ENCODE data around the gene C10orf71. TPM values are rescaled to one million over a fixed set of nuclear protein-coding genes. Genes with fewer than 3 reads are reported as not detected.

C10orf71 gene
- total RNA-seq, 1 experiment from 2014 or later, result not detected

DNA sequence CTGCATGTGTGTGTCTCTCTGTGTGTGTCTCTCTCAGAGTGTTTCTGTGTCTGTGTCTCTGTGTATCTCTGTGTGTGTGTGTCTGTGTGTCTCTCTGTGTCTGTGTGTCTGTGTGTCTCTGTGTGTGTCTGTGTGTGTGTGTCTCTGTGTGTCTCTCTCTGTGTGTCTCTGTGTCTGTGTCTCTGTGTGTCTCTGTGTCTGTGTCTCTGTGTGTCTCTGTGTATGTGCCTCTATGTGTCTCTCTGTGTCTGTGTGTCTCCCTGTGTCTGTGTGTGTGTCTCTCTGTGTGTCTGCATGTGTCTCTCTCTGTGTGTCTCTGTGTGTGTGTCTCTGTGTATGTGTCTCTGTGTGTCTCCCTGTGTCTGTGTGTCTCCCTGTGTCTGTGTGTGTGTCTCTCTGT, 44.8 kb upstream of the C10orf71 start:
- Mint-ChIP-seq H3K4me1 (ENCODE audit: low read depth, unreplicated experiment) (no peaks in the 10 kb centered on the region), H3K9me3 (ENCODE audit: low read depth, unreplicated experiment) (no peaks in the 10 kb centered on the region), H3K4me3 (ENCODE audit: low read depth, unreplicated experiment) (no peak overlapping the region), H3K36me3 (ENCODE audit: insufficient read depth, unreplicated experiment) (no peaks in the 10 kb centered on the region), H3K27me3 (ENCODE audit: unreplicated experiment) (peaks cover 15% of the 10 kb centered on the region), H3K27ac (ENCODE audit: unreplicated experiment) (no peak overlapping the region)
- intact Hi-C loops (cut with micrococcal nuclease; ENCODE audit: unreplicated experiment), result no loop called here
- no peak for TF ChIP-seq CTCF (IDR thresholded peaks at IDR 0.05; ENCODE audit: unreplicated experiment)
- DNase-seq, result no peak
- no TSS peak for BruUV-seq (replicated peaks)
- CTCF ChIA-PET, result no interaction called here

GRCh38 chr10:49254556-49255318, 44.2 kb upstream of the C10orf71 start:
- no peak for TF ChIP-seq CTCF (IDR thresholded peaks at IDR 0.05; ENCODE audit: unreplicated experiment)
- intact Hi-C loops (cut with micrococcal nuclease; ENCODE audit: unreplicated experiment), result no loop called here
- H3K36me3 Mint-ChIP-seq (ENCODE audit: insufficient read depth, unreplicated experiment), result no peaks in the 10 kb centered on the region
- no peaks in the 10 kb centered on the region for H3K9me3 Mint-ChIP-seq (ENCODE audit: low read depth, unreplicated experiment)
- CTCF ChIA-PET, result interaction anchor here (0.6 kb wide), 1 partner anchor 219 kb away, joined by 3 read pairs; no protein-coding TSS in a partner anchor
- no TSS peak for BruUV-seq (replicated peaks)
- no peaks in the 10 kb centered on the region for H3K4me1 Mint-ChIP-seq (ENCODE audit: low read depth, unreplicated experiment)
- H3K4me3 Mint-ChIP-seq (ENCODE audit: low read depth, unreplicated experiment), result no peak overlapping the region
- no peak overlapping the region for H3K27ac Mint-ChIP-seq (ENCODE audit: unreplicated experiment)
- DNase-seq, result no peak
- H3K27me3 Mint-ChIP-seq (ENCODE audit: unreplicated experiment), result peaks cover 20% of the 10 kb centered on the region

DNA sequence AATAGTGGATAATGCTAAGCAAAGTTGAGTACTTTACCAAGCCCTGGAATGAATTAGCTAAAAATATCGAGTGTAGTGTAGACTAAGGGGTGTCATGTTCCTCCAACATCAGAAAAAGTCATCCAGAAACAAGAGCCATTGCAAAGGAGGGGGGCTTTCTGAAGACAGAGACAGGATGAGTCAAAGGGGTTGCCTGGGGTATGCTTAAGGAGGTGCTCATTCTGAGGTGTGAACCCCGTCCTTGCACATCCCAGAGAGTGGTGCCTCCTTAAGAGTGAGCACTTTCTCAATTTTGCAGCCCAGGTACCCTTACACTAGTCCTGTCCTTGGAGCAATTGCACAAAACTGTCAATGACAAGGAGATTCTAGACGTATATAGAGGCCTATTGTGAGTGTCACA, 43.1 kb upstream of the C10orf71 start:
- Mint-ChIP-seq H3K9me3 (ENCODE audit: low read depth, unreplicated experiment) (no peaks in the 10 kb centered on the region), H3K27me3 (ENCODE audit: unreplicated experiment) (peaks cover 30% of the 10 kb centered on the region), H3K27ac (ENCODE audit: unreplicated experiment) (no peak overlapping the region), H3K36me3 (ENCODE audit: insufficient read depth, unreplicated experiment) (no peaks in the 10 kb centered on the region), H3K4me3 (ENCODE audit: low read depth, unreplicated experiment) (no peak overlapping the region), H3K4me1 (ENCODE audit: low read depth, unreplicated experiment) (no peaks in the 10 kb centered on the region)
- CTCF ChIA-PET, result no interaction called here
- BruUV-seq (replicated peaks), result no TSS peak
- TF ChIP-seq CTCF (IDR thresholded peaks at IDR 0.05; ENCODE audit: unreplicated experiment), result no peak
- intact Hi-C loops (cut with micrococcal nuclease; ENCODE audit: unreplicated experiment), result no loop called here
- DNase-seq, result no peak

DNA sequence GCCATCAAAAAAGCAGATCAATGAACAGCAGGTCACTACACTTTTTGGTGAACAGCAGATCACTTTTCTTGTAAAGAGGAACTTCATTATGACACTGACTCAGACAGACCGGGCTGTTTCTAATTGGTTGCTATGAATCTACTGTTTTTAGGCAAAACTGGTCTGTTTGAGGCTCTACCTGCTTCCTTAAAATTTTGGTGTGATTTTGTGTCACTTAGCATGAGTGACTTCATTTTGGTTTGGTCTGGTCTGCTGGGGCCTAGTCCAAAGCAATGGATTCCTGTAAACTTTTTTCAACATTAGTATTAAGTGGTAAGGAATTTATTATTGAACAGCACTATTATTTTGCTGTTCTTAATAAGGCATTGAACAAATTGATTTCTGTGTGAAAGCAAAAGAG, 41.8 kb upstream of the C10orf71 start:
- Mint-ChIP-seq H3K4me3 (ENCODE audit: low read depth, unreplicated experiment) (no peak overlapping the region), H3K36me3 (ENCODE audit: insufficient read depth, unreplicated experiment) (no peaks in the 10 kb centered on the region), H3K9me3 (ENCODE audit: low read depth, unreplicated experiment) (no peaks in the 10 kb centered on the region), H3K4me1 (ENCODE audit: low read depth, unreplicated experiment) (no peaks in the 10 kb centered on the region), H3K27me3 (ENCODE audit: unreplicated experiment) (peaks cover 34% of the 10 kb centered on the region), H3K27ac (ENCODE audit: unreplicated experiment) (no peak overlapping the region)
- no peak for DNase-seq
- no TSS peak for BruUV-seq (replicated peaks)
- TF ChIP-seq CTCF (IDR thresholded peaks at IDR 0.05; ENCODE audit: unreplicated experiment), result no peak
- intact Hi-C loops (cut with micrococcal nuclease; ENCODE audit: unreplicated experiment), result no loop called here
- CTCF ChIA-PET, result no interaction called here
